Endodermal cell (in vitro differentiated cells): ENCODE data around the gene MXRA5. TPM values are rescaled to one million over a fixed set of nuclear protein-coding genes. Genes with fewer than 3 reads are reported as not detected.
"Not testable (repeated sequence)": the region's sequence is repeated elsewhere in the genome, so short reads cannot be mapped to it uniquely, and the experiment has no call there.

Experiments used
- DNase-seq: peaks from one replicate; pipeline ENCODE4 v3.0.0-alpha.2; 2017
- H3K27ac ChIP-seq: 2 replicates; pipeline ENCODE4 v1.5.1; 2013; ENCODE audit warnings: mild to moderate bottlenecking, low read depth, low read length, moderate library complexity
- H3K27me3 ChIP-seq: 2 replicates; pipeline ENCODE4 v1.6.1; 2013; ENCODE audit warnings: mild to moderate bottlenecking, low read length, moderate library complexity; ENCODE audit not compliant: insufficient read depth, control insufficient read depth, poor library complexity, severe bottlenecking
- H3K36me3 ChIP-seq: 2 replicates; pipeline ENCODE4 v1.7.0; 2013; ENCODE audit warnings: mild to moderate bottlenecking, low read length, moderate library complexity; ENCODE audit not compliant: control insufficient read depth, insufficient read depth
- H3K4me1 ChIP-seq: one replicate; pipeline ENCODE4 v1.7.0; 2013; ENCODE audit warnings: low read length; ENCODE audit not compliant: control insufficient read depth, insufficient read depth
- H3K4me3 ChIP-seq: 2 replicates; pipeline ENCODE4 v1.5.1; 2013; ENCODE audit warnings: mild to moderate bottlenecking, low read length, moderate library complexity
- H3K9ac ChIP-seq: 2 replicates; pipeline ENCODE4 v1.6.1; 2013; ENCODE audit warnings: mild to moderate bottlenecking, low read length, moderate library complexity; ENCODE audit not compliant: poor library complexity, severe bottlenecking; ENCODE audit errors: extremely low read depth
- H3K9me3 ChIP-seq: 2 replicates; pipeline ENCODE4 v1.6.1; 2013; ENCODE audit warnings: mild to moderate bottlenecking, low read length, moderate library complexity; ENCODE audit not compliant: control insufficient read depth
- H3K27ac Mint-ChIP-seq: 2 replicates; pipeline ENCODE4 v1.8.0; 2020; ENCODE audit warnings: mixed read lengths
- H3K27me3 Mint-ChIP-seq: 2 replicates; pipeline ENCODE4 v1.8.0; 2021; ENCODE audit warnings: mild to moderate bottlenecking, mixed read lengths; ENCODE audit not compliant: insufficient read depth
- H3K36me3 Mint-ChIP-seq: 2 replicates; pipeline ENCODE4 v1.8.0; 2020; ENCODE audit warnings: low read depth, mixed read lengths
- H3K4me1 Mint-ChIP-seq: 2 replicates; pipeline ENCODE4 v1.8.0; 2020; ENCODE audit warnings: mixed read lengths
- H3K4me3 Mint-ChIP-seq: 2 replicates; pipeline ENCODE4 v1.8.0; 2020; ENCODE audit warnings: mild to moderate bottlenecking, moderate library complexity, mixed read lengths
- H3K9me3 Mint-ChIP-seq: 2 replicates; pipeline ENCODE4 v1.8.0; 2020; ENCODE audit warnings: mild to moderate bottlenecking, mixed read lengths
- CTCF ChIP-seq: fragments of 200-600 bp; sonication (generic); conservative IDR thresholded peaks from 2 replicates; pipeline ENCODE4 v1.5.0; 2021; ENCODE audit warnings: antibody characterized with exemption, mild to moderate bottlenecking
- WGBS, 2 experiments: methylation state at CpG; one replicate each; pipeline versions ENCODE4 v1.1.5 to v1.1.7; 2013; ENCODE audit warnings: missing lambda C conversion rate in 2 of 2, mixed read lengths in 1 of 2; ENCODE audit not compliant: insufficient coverage in 1 of 2, insufficient read length in 1 of 2; 5-methylcytosine and 5-hydroxymethylcytosine counted together
- total RNA-seq, 2 donors: library from RNA; stranded (reverse); fragmentation: NEBNext Ultra II Directional in 1 of 2; extraction: Animal tissue kit (Norgen Biotek cat#: 25700) in 1 of 2; gene quantifications; 2 replicates in 1 of 2; 3 replicates in 1 of 2; pipeline ENCODE4 v1.2.1, GENCODE V29; 2021

Gene MXRA5
- total RNA-seq, 2 donors from 2014 or later: 14.6 to 40.2 TPM

GRCh38 chrX:3379111-3379510, 32.7 kb upstream of the MXRA5 start:
- Histone ChIP-seq H3K9ac (no peak overlapping the region), H3K27ac (no peak overlapping the region), H3K36me3 (no peaks in the 10 kb centered on the region), H3K4me3 (no peak overlapping the region), H3K9me3 (no peaks in the 10 kb centered on the region), H3K4me1 (no peaks in the 10 kb centered on the region), H3K27me3 (no peaks in the 10 kb centered on the region)
- WGBS, 2 experiments: 86 to 100% methylated on average over 1 of the region's 4 CpGs
- no peak overlapping the region for H3K27ac Mint-ChIP-seq
- H3K27me3 Mint-ChIP-seq: peaks cover 4% of the 10 kb centered on the region
- H3K4me1 Mint-ChIP-seq: no peaks in the 10 kb centered on the region
- no peak for TF ChIP-seq CTCF
- DNase-seq: no peak
- H3K9me3 Mint-ChIP-seq: peaks cover 14% of the 10 kb centered on the region
- H3K36me3 Mint-ChIP-seq: no peaks in the 10 kb centered on the region
- no peak overlapping the region for H3K4me3 Mint-ChIP-seq

- WGBS, 2 experiments: 83 to 90% methylated on average over 1 to 4 of the region's 4 CpGs
- no peak overlapping the region for H3K27ac Mint-ChIP-seq
- no peaks in the 10 kb centered on the region for H3K9me3 ChIP-seq
- H3K4me3 Mint-ChIP-seq: no peak overlapping the region
- H3K36me3 ChIP-seq: no peaks in the 10 kb centered on the region
- H3K27ac ChIP-seq: no peak overlapping the region
- no peaks in the 10 kb centered on the region for H3K4me1 Mint-ChIP-seq
- no peak overlapping the region for H3K4me3 ChIP-seq
- H3K27me3 ChIP-seq: no peaks in the 10 kb centered on the region
- no peak for TF ChIP-seq CTCF
- peaks cover 4% of the 10 kb centered on the region for H3K27me3 Mint-ChIP-seq
- H3K9me3 Mint-ChIP-seq: peaks cover 19% of the 10 kb centered on the region
- no peaks in the 10 kb centered on the region for H3K4me1 ChIP-seq
- H3K36me3 Mint-ChIP-seq: no peaks in the 10 kb centered on the region
- DNase-seq: no peak
- H3K9ac ChIP-seq: no peak overlapping the region
These were observed 31.7 kb upstream of the MXRA5 start for GRCh38 chrX:3378156-3378555.

- no peak for DNase-seq
- H3K27ac ChIP-seq: no peak overlapping the region
- H3K36me3 Mint-ChIP-seq: no peaks in the 10 kb centered on the region
- no peaks in the 10 kb centered on the region for H3K4me1 Mint-ChIP-seq
- peaks cover 4% of the 10 kb centered on the region for H3K27me3 Mint-ChIP-seq
- H3K4me1 ChIP-seq: no peaks in the 10 kb centered on the region
- H3K9ac ChIP-seq: no peak overlapping the region
- H3K27ac Mint-ChIP-seq: no peak overlapping the region
- TF ChIP-seq CTCF: no peak
- WGBS, 2 experiments: 95 to 96% methylated on average over 4 to 11 of the region's 13 CpGs
- H3K4me3 Mint-ChIP-seq: no peak overlapping the region
- H3K4me3 ChIP-seq: no peak overlapping the region
- peaks cover 23% of the 10 kb centered on the region for H3K9me3 Mint-ChIP-seq
- no peaks in the 10 kb centered on the region for H3K9me3 ChIP-seq
- no peaks in the 10 kb centered on the region for H3K36me3 ChIP-seq
- no peaks in the 10 kb centered on the region for H3K27me3 ChIP-seq
These were observed 31.1 kb upstream of the MXRA5 start for GRCh38 chrX:3377560-3377959.

GRCh38 chrX:3375878-3376508, 29.5 kb upstream of the MXRA5 start:
- H3K36me3 ChIP-seq, DNase-seq, H3K9ac ChIP-seq, H3K4me1 ChIP-seq, H3K27me3 ChIP-seq, H3K27me3 Mint-ChIP-seq, H3K4me1 Mint-ChIP-seq, H3K9me3 ChIP-seq, H3K27ac ChIP-seq, H3K27ac Mint-ChIP-seq, H3K4me3 ChIP-seq, H3K4me3 Mint-ChIP-seq, H3K36me3 Mint-ChIP-seq: not testable (repeated sequence)
- 93% methylated on average over 2 of the region's 2 CpGs; no CpG with 5 or more reads in 1 of the 2 experiments for WGBS, 2 experiments
- H3K9me3 Mint-ChIP-seq: peaks cover 23% of the 10 kb centered on the region
